GM21423 (cell line): Measurements from ENCODE around the gene SERPINB8.

Experiments
- ATAC-seq: cut with Tn5 transposase; IDR thresholded peaks from one replicate; pipeline ENCODE4 v1.9.1; 2021; ENCODE audit warnings: mild to moderate bottlenecking, moderate library complexity; ENCODE audit not compliant: unreplicated experiment

Gene SERPINB8

DNA sequence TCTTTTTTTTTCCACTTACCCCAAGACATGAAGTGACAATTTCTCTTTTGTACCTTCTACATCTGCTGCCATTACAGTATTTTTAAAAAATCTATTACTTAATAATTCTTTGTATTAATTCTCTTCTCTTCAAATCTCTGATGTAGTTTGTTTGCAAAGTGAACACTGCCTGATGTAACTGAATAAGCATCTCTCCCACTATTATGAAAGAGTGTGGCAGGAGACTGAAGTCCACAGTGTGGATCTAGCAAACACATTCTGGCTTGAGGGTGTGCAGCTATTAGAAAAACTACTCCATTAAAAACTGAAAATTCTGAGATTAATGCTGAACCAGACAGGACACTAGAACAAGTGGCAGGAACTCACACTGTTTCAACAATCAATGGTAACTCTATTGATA, 5.0 kb upstream of the SERPINB8 start:
- no peak for ATAC-seq

DNA sequence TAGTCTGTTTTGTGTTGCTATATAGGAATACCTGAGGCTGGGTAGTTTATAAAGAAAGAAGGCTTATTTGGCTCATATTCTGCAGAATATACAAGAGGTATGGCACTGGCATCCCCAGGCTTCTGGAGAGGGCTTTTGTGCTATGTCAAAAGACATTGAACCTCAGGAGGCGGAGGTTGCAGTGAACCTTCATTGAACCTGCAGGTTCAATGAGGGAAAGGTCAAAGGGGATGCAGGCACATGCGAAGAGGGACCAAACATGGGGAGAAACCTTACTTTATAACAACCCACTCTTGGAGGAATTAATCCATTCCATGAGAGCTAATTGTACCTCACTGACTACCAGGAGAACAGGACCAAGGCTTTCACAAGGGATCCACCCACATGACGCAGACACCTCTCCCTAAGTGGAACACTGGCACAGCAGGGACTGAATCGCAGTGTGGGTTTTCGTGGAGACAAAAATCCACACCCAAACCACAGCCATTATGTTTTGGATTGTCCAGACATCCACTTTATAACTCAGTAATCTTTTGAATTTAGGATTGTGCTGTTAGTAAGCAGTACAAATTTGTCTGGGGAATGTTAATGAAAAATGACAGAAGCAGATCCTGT, 4.1 kb upstream of the SERPINB8 start:
- no peak for ATAC-seq

DNA sequence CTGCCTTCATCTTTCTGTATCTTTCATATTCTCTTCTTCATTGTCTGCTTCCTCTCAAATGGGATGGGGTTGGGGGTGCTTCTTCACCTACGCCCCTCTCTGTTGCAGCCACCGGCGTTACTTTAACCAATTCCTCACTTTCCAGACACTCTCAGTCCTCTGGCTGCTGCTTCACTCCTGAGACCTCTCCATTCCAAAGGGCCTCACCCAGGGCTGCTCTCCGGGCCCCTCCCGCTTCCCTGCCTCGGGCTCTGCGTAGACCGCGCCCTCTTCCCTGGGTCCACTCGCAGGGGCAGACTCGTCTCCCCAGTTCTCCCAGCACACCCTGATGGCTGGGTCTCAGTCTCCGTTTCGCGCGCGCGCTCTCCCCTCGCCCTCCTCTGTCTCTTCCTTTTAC, 926 bp downstream of the SERPINB8 start:
- ATAC-seq, result peak; percentile 3

DNA sequence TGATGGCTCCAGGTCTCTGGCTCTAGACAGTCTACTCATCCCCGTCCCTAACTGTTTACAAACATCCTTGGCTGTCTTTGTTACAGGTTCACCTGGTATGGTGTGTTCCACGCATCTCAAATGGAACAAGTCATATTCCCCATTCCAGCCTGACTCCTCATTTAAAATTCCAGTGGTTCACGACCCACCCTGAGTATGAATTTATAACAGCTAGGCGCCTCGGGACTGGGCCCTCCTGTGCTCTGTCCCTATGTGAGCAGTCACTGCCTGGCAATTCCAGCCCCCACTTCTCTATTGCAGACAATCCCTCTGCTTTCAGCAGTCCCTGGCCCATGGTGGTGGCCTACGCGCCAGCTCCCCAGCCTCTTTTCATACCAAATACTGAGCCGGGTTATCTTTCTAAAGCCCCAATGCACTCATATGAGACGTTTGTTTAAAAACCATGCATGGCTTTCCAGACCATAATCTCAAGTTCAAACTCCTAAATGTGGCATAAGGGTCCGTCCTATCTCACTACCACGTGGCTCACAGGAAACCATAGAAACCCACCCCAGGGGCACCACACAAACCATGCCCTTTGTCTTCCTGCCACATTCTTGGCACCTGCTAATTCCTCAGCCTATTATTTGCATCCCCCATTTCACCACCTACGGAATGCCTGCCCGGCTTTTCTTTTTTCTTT, 1.6 kb downstream of the SERPINB8 start:
- no peak for ATAC-seq

DNA sequence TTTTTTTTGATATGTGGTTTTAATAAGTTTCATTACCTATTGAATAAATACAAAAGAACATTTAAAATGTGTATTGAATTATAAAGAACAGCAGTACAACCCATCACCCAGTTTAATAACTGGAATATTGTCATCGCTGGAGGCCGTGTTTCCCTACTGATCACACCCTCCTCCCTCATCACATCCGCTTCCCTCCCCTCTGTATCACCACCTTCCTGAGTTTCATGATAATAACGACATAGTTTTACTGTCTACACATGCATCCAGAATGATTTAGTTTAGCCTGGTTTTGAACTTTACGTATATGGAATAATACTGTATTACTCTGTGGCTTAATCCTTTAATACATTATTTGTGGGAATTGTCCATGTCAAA, 2.1 kb downstream of the SERPINB8 start:
- no peak for ATAC-seq

GRCh38 chr18:63974991-63975390, 5.1 kb downstream of the SERPINB8 start:
- ATAC-seq, result no peak

GRCh38 chr18:63975628-63976027, 5.7 kb downstream of the SERPINB8 start:
- peak; percentile 34 for ATAC-seq

DNA sequence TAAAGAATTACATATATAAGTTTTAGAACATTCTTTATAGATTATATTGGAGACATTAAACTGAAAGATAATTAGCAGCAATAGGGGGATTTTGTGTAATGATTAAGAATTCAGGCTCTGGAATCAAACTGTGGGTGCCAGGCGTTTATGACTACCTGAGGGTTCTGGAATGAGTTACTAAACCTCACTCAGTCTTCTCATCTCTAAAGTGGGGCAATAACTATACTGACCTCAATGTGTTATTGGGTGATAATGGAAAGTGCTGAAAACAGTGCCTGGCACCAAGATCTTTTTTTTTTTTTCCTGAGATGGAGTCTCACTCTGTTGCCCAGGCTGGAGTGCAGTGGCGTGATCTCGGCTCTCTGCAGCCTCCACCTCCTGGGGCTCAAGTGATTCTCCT, 7.2 kb downstream of the SERPINB8 start:
- ATAC-seq, result no peak

DNA sequence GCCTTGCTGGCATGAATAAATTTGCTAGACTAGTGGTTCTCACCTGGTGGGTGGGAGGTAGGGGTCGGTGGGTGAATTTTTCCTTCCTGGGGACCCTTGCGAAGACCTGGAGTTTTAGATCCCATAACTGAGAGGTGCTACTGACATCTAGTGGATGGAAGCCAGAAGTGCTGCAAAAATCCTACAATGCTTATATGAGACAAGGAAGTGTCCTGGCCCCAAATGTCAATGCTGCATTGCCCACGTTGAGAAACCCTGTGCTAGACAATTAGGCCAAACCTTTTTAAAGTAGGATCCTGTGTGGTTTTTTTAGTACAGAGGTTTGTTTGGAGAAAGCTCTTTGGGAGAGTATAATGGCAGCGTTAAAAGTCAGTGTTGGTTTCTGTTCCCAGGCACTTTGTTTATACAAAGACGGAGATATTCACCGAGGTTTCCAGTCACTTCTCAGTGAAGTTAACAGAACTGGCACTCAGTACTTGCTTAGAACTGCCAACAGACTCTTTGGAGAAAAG, 9.6 kb downstream of the SERPINB8 start:
- no peak for ATAC-seq

GRCh38 chr18:63980027-63980426, 10.1 kb downstream of the SERPINB8 start:
- ATAC-seq, result no peak

- no peak for ATAC-seq
These were observed 11.1 kb downstream of the SERPINB8 start for GRCh38 chr18:63980896-63981460.

DNA sequence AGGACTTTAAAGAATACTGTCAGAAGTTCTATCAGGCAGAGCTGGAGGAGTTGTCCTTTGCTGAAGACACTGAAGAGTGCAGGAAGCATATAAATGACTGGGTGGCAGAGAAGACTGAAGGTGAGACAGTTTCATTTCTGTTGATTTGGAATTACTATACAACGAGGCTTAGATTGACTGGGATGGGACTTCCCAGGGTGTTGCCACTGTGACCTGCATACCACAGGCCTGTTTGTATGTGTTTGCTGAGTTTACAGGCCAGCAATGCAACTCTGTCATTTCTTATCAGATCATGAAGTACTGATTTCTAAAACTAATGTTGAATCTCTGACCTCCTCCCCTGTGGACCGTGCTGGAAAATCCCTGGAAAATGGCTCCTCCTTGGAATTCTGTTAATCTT, 11.8 kb downstream of the SERPINB8 start:
- ATAC-seq, result no peak

GRCh38 chr18:63982361-63982760, 12.5 kb downstream of the SERPINB8 start:
- ATAC-seq, result no peak

DNA sequence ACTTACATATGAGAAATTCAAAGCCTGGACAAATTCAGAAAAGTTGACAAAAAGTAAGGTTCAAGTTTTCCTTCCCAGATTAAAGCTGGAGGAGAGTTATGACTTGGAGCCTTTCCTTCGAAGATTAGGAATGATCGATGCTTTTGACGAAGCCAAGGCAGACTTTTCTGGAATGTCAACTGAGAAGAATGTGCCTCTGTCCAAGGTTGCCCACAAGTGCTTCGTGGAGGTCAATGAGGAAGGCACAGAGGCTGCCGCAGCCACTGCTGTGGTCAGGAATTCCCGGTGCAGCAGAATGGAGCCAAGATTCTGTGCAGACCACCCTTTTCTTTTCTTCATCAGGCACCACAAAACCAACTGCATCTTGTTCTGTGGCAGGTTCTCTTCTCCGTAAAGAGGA, 17.0 kb downstream of the SERPINB8 start:
- ATAC-seq, result no peak

- ATAC-seq, result no peak
These were observed 17.9 kb downstream of the SERPINB8 start for GRCh38 chr18:63987743-63988142.

DNA sequence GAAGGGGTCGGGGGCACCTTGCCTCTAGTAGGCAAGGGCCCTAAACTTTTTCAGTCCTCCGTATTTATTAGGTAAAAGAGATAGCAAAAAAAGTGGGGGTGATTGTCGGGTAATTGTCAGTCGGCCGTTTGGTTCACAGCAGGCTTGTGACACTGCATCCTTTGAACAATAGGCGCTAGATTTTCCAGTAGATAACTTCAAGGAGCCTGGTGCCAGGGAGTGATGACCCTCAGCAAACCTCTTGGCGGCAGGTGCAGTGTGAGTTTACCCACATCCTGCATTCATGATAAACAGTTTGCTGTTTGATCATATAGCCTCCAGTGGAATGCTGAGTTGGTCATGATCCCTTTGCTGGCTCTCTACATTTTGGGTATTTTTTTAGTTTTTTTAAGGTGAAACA, 22.9 kb downstream of the SERPINB8 start:
- no peak for ATAC-seq

DNA sequence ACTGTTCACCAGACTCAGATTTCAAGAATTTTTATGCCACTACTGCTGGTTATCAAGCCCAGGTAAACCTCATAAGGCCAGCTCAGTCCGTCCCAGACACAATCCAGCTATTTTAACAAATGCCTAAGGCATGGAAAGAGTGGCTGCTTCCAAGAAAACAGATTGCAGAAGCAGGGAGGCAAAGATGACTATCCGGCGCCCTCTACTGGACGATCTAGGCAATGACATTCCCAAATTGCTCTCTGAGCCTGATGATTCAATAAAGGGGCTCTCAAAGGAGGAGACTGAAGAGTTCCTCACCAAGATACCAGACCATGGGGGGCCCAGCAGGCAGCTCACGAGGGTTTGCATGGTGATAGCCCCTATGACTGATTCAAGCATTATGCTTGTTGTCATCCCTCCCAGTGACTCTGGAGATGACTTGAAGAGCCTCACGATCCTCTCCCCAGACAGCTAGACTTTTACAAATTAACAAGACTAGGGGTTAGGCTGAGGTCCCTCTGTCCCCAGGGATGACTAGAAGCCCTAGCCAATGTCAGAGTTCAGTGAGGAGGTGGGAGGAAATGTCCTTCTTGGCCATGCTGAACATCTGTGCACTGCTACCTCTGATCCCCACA, 25.0 kb downstream of the SERPINB8 start:
- ATAC-seq, result peak; percentile 45

- ATAC-seq, result no peak
These were observed 27.2 kb downstream of the SERPINB8 start for GRCh38 chr18:63997041-63997440.

- no peak for ATAC-seq
These were observed 27.7 kb downstream of the SERPINB8 start for GRCh38 chr18:63997606-63998005.

DNA sequence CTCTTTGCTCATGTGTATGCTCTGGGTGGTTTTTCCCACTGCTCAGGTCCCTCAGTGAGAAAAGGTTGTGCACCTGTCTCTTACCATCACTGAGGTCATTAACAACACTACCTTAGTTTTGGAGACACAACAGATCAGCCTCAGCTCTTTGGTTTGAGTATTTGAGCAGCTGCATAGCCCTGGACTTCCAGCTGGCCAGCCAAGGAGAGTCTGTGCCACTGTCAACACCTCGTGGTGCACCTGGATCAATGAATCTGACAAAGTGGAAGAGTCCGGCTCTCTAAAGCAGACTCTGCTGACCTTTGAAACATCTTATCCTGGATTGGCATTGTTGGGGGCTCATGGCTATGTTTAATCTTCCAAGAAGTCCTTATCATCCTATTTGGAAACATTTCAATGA, 30.0 kb downstream of the SERPINB8 start:
- no peak for ATAC-seq

GRCh38 chr18:64002581-64002980, 32.7 kb downstream of the SERPINB8 start:
- no peak for ATAC-seq

- ATAC-seq, result no peak
These were observed 39.4 kb downstream of the SERPINB8 start for GRCh38 chr18:64009305-64009704.
